Astrocyte (in vitro differentiated cells and primary cell): Measurements from ENCODE around the gene CCDC180. TPM values are rescaled to one million over a fixed set of nuclear protein-coding genes. Genes with fewer than 3 reads are reported as not detected.

Experiments
- DNase-seq: peaks from one replicate; pipeline ENCODE4 v3.0.0-alpha.2; 2010; ENCODE audit warnings: low read depth
- FAIRE-seq: peaks from 2 replicates; lab custom pipeline; 2011; peaks lifted over from hg19 to GRCh38; lab: Jason Lieb, UNC
- H2AFZ ChIP-seq: 2 replicates; pipeline ENCODE4 v1.6.0; 2012; ENCODE audit warnings: low read depth, low read length, inconsistent platforms
- H3K27ac ChIP-seq: 2 replicates; pipeline ENCODE4 v1.5.1; 2011; ENCODE audit warnings: low read depth, low read length, inconsistent platforms
- H3K27me3 ChIP-seq: 2 replicates; pipeline ENCODE4 v1.6.0; 2011; ENCODE audit warnings: low read length, inconsistent platforms; ENCODE audit not compliant: insufficient read depth
- H3K36me3 ChIP-seq: 2 replicates; pipeline ENCODE4 v1.5.1; 2011; ENCODE audit warnings: low read length, inconsistent platforms; ENCODE audit not compliant: insufficient read depth
- H3K4me1 ChIP-seq: 2 replicates; pipeline ENCODE4 v1.5.1; 2011; ENCODE audit warnings: low read length, inconsistent platforms; ENCODE audit not compliant: insufficient read depth
- H3K4me2 ChIP-seq: 2 replicates; pipeline ENCODE4 v1.6.0; 2012; ENCODE audit warnings: low read length, inconsistent platforms
- H3K4me3 ChIP-seq: 2 replicates; pipeline ENCODE4 v1.5.1; 2011; ENCODE audit warnings: low read depth, mild to moderate bottlenecking, low read length, inconsistent platforms; ENCODE audit not compliant: insufficient read depth
- H3K79me2 ChIP-seq: 2 replicates; pipeline ENCODE4 v1.6.0; 2012; ENCODE audit warnings: mild to moderate bottlenecking, low read length, inconsistent platforms; ENCODE audit not compliant: insufficient read depth
- H3K9ac ChIP-seq: 2 replicates; pipeline ENCODE4 v1.6.0; 2012; ENCODE audit warnings: mild to moderate bottlenecking, low read length, inconsistent platforms
- H3K9me3 ChIP-seq: 2 replicates; pipeline ENCODE4 v1.5.1; 2012; ENCODE audit warnings: low read depth, mild to moderate bottlenecking, low read length, inconsistent platforms; ENCODE audit not compliant: insufficient read depth
- H4K20me1 ChIP-seq: 2 replicates; pipeline ENCODE4 v1.6.0; 2012; ENCODE audit warnings: low read length, inconsistent platforms; ENCODE audit not compliant: insufficient read depth
- H3K27ac Mint-ChIP-seq: one replicate; pipeline ENCODE4 v1.8.0; 2021; ENCODE audit warnings: mild to moderate bottlenecking, mixed read lengths; ENCODE audit not compliant: unreplicated experiment
- H3K27me3 Mint-ChIP-seq: one replicate; pipeline ENCODE4 v1.8.0; 2021; ENCODE audit warnings: low read depth, mixed read lengths; ENCODE audit not compliant: unreplicated experiment
- H3K36me3 Mint-ChIP-seq: one replicate; pipeline ENCODE4 v1.8.0; 2021; ENCODE audit warnings: low read depth, mixed read lengths; ENCODE audit not compliant: unreplicated experiment
- H3K4me1 Mint-ChIP-seq: one replicate; pipeline ENCODE4 v1.8.0; 2021; ENCODE audit warnings: low read depth, mixed read lengths; ENCODE audit not compliant: unreplicated experiment
- H3K4me3 Mint-ChIP-seq: one replicate; pipeline ENCODE4 v1.8.0; 2021; ENCODE audit warnings: mild to moderate bottlenecking, moderate library complexity, mixed read lengths; ENCODE audit not compliant: unreplicated experiment
- H3K9me3 Mint-ChIP-seq: one replicate; pipeline ENCODE4 v1.8.0; 2021; ENCODE audit warnings: mild to moderate bottlenecking, mixed read lengths; ENCODE audit not compliant: unreplicated experiment
- EZH2 ChIP-seq: IDR thresholded peaks from 2 replicates; pipeline ENCODE4 v1.6.1; 2012; ENCODE audit warnings: mild to moderate bottlenecking, low read length, inconsistent platforms; ENCODE audit not compliant: insufficient read depth
- total RNA-seq: library from RNA; stranded (reverse); gene quantifications from 2 replicates; pipeline ENCODE4 v1.2.1, GENCODE V29; 2021
- TF ChIP-seq, protein P1 (sequence below): IDR thresholded peaks from 2 replicates; pipeline ENCODE4 v1.5.1; 2011; ENCODE audit warnings: low read depth, mild to moderate bottlenecking, inconsistent platforms, low read length, moderate library complexity; ENCODE audit not compliant: insufficient read depth

Gene CCDC180
- total RNA-seq, 1 donor from 2014 or later, result 2.2 TPM

DNA sequence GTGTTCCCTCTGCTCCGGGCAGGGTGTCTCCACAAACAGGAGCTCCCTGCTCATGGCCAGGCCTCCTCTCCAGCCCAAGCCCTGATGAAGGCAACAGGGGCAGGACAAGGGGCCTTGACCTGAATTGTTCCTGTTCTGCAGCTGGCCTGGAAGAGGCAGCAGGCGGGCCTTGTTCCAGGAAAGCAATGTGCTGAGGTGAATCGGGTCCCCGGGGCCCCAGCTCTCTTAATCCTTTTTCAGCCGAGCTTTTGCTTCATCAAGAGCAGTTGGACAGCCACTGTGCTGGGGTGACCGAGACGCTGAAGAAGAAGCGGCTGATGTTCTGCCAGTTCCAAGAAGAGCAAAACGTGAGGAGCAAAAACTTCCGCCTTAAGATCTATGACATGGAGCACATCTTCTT is 41.4 kb downstream of the CCDC180 start:
- H3K27ac ChIP-seq, result no peak overlapping the region
- H3K4me3 ChIP-seq, result no peak overlapping the region
- no peaks in the 10 kb centered on the region for H3K27me3 ChIP-seq
- no peak for FAIRE-seq
- H3K79me2 ChIP-seq, result no peaks in the 10 kb centered on the region
- no peaks in the 10 kb centered on the region for H3K9me3 ChIP-seq
- H3K27ac Mint-ChIP-seq, result no peak overlapping the region
- H2AFZ ChIP-seq, result no peak overlapping the region
- H3K36me3 ChIP-seq, result no peaks in the 10 kb centered on the region
- H3K4me2 ChIP-seq, result no peak overlapping the region
- H3K9ac ChIP-seq, result no peak overlapping the region
- H3K4me1 Mint-ChIP-seq, result peaks cover 2% of the 10 kb centered on the region
- TF ChIP-seq, protein P1, sequence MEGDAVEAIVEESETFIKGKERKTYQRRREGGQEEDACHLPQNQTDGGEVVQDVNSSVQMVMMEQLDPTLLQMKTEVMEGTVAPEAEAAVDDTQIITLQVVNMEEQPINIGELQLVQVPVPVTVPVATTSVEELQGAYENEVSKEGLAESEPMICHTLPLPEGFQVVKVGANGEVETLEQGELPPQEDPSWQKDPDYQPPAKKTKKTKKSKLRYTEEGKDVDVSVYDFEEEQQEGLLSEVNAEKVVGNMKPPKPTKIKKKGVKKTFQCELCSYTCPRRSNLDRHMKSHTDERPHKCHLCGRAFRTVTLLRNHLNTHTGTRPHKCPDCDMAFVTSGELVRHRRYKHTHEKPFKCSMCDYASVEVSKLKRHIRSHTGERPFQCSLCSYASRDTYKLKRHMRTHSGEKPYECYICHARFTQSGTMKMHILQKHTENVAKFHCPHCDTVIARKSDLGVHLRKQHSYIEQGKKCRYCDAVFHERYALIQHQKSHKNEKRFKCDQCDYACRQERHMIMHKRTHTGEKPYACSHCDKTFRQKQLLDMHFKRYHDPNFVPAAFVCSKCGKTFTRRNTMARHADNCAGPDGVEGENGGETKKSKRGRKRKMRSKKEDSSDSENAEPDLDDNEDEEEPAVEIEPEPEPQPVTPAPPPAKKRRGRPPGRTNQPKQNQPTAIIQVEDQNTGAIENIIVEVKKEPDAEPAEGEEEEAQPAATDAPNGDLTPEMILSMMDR, result no peak
- TF ChIP-seq EZH2, result no peak
- peaks cover 15% of the 10 kb centered on the region for H3K36me3 Mint-ChIP-seq
- H3K4me3 Mint-ChIP-seq, result no peak overlapping the region
- DNase-seq, result no peak
- H3K4me1 ChIP-seq, result no peaks in the 10 kb centered on the region
- H4K20me1 ChIP-seq, result no peaks in the 10 kb centered on the region
- peaks cover 3% of the 10 kb centered on the region for H3K27me3 Mint-ChIP-seq
- peaks cover 3% of the 10 kb centered on the region for H3K9me3 Mint-ChIP-seq

DNA sequence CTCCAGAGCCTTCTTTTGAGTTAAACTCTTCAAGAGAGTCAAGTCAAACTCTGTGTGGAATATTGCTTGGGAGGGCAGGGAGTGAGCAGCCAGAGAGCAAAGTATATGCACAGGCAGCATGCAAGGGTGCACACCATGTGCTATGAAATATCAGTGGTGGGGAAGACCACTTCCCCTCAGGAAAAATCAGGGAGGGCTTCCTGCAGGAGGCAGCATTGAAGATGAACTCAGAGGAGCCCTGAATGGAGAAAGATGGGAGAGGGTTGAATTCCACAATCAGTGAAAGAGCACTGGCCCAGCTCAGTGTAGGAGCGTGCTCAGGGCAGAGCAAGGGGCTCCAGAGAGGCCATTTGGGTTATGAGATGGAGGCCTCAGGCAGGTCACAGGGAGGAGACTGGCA is 41.9 kb downstream of the CCDC180 start:
- Histone ChIP-seq H4K20me1 (no peaks in the 10 kb centered on the region), H3K4me2 (no peak overlapping the region), H2AFZ (no peak overlapping the region), H3K4me1 (no peaks in the 10 kb centered on the region), H3K27ac (no peak overlapping the region), H3K79me2 (no peaks in the 10 kb centered on the region), H3K4me3 (no peak overlapping the region), H3K9me3 (no peaks in the 10 kb centered on the region), H3K27me3 (no peaks in the 10 kb centered on the region), H3K9ac (no peak overlapping the region), H3K36me3 (no peaks in the 10 kb centered on the region)
- Mint-ChIP-seq H3K27ac (no peak overlapping the region), H3K9me3 (peaks cover 3% of the 10 kb centered on the region), H3K4me1 (peaks cover 2% of the 10 kb centered on the region), H3K4me3 (no peak overlapping the region), H3K36me3 (peaks cover 15% of the 10 kb centered on the region), H3K27me3 (peaks cover 3% of the 10 kb centered on the region)
- FAIRE-seq (no peak), DNase-seq (no peak)
- TF ChIP-seq, protein P1, result no peak
- TF ChIP-seq EZH2, result no peak

DNA sequence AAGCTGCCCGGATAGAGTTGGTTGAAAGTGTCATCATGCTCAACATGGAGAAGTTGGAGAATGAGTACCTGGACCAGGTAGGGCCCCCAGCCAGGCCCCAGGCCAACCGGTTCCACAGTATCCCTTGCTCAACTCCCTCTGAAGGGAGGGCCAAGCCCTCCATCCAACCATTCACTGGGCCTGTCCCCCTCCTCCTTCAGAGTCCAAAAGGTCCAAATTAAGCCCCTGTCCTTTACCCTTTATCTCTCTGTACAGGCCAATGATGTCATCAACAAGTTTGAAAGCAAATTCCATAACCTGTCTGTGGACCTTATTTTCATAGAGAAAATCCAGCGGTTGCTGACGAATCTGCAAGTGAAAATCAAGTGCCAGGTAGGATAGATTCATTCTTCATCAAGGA is 47.2 kb downstream of the CCDC180 start:
- no peak overlapping the region for H3K9ac ChIP-seq
- Mint-ChIP-seq H3K27me3 (no peaks in the 10 kb centered on the region), H3K4me1 (peaks cover 2% of the 10 kb centered on the region), H3K36me3 (peaks cover 4% of the 10 kb centered on the region), H3K9me3 (no peaks in the 10 kb centered on the region), H3K4me3 (no peak overlapping the region), H3K27ac (no peak overlapping the region)
- no peak for FAIRE-seq
- H3K27me3 ChIP-seq, result no peaks in the 10 kb centered on the region
- H3K4me1 ChIP-seq, result no peaks in the 10 kb centered on the region
- H3K36me3 ChIP-seq, result no peaks in the 10 kb centered on the region
- H3K9me3 ChIP-seq, result no peaks in the 10 kb centered on the region
- H4K20me1 ChIP-seq, result no peaks in the 10 kb centered on the region
- TF ChIP-seq, protein P1, result no peak
- TF ChIP-seq EZH2, result no peak
- no peak overlapping the region for H2AFZ ChIP-seq
- H3K4me3 ChIP-seq, result no peak overlapping the region
- no peaks in the 10 kb centered on the region for H3K79me2 ChIP-seq
- no peak overlapping the region for H3K4me2 ChIP-seq
- H3K27ac ChIP-seq, result no peak overlapping the region
- no peak for DNase-seq
